B cell (primary cell): ENCODE results near the gene KMT2D. TPM values are rescaled to one million over a fixed set of nuclear protein-coding genes. Genes with fewer than 3 reads are reported as not detected.

ENCODE experiments used
- ATAC-seq: fragments of 200-7000 bp; cut with Tn5 transposase; one replicate; pipeline ENCODE4 v1.10.0; 2021; ENCODE audit warnings: low read depth, mild to moderate bottlenecking, moderate number of reproducible peaks, moderate library complexity
- CTCF ChIA-PET: fragments of 350-600 bp; sonication (Branson Sonifier 250); formaldehyde crosslinking; loops from one replicate; lab custom pipeline; 2021; ENCODE audit warnings: antibody characterized with exemption, inconsistent platforms; lab: Charles Lee
- POLR2A ChIA-PET: fragments of 350-600 bp; sonication (Branson Sonifier 250); formaldehyde crosslinking; loops from one replicate; lab custom pipeline; 2021; ENCODE audit warnings: antibody characterized with exemption; lab: Charles Lee
- DNase-seq: peaks from one replicate; pipeline ENCODE4 v3.0.0; 2013
- H2AFZ ChIP-seq: 2 replicates; pipeline ENCODE4 v1.6.1; 2012; ENCODE audit warnings: mild to moderate bottlenecking, low read depth, low read length; ENCODE audit not compliant: insufficient read depth, poor library complexity, severe bottlenecking
- H3K27ac ChIP-seq, 2 donors: 1 replicate in 1 of 2; 2 replicates in 1 of 2; pipeline ENCODE4 v1.5.1; 2012 to 2013; ENCODE audit warnings: low read length in 2 of 2, mild to moderate bottlenecking in 2 of 2, moderate library complexity in 1 of 2
- H3K27me3 ChIP-seq, 4 experiments: fragments of 200-600 bp in 1 of 4; sonication (generic) in 1 of 4; replicated peaks in 1 of 4; 1 replicate in 2 of 4; 2 replicates in 2 of 4; pipeline versions ENCODE4 v1.6.1 to v1.7.0; 2013 to 2016; ENCODE audit warnings: low read length in 3 of 4, mild to moderate bottlenecking in 2 of 4, mixed read lengths in 1 of 4, moderate library complexity in 1 of 4; ENCODE audit not compliant: insufficient read depth in 4 of 4, control insufficient read depth in 3 of 4; ENCODE audit errors: control extremely low read depth in 1 of 4
- H3K36me3 ChIP-seq, 2 experiments: replicated peaks in 1 of 2; 1 replicate in 1 of 2; 2 replicates in 1 of 2; pipeline versions ENCODE4 v1.6.1 to v1.7.1; 2013; ENCODE audit warnings: low read length in 1 of 2; ENCODE audit not compliant: insufficient read depth in 2 of 2, control insufficient read depth in 1 of 2; ENCODE audit errors: control extremely low read depth in 1 of 2, extremely low read depth in 1 of 2
- H3K4me1 ChIP-seq, 2 donors: fragments of 200-600 bp in 1 of 2; sonication (generic) in 1 of 2; 1 replicate in 1 of 2; 2 replicates in 1 of 2; pipeline versions ENCODE4 v1.5.1 to v1.6.1; 2013 to 2017; ENCODE audit warnings: low read length in 2 of 2; ENCODE audit not compliant: control insufficient read depth in 2 of 2, insufficient read depth in 2 of 2
- H3K4me2 ChIP-seq: replicated peaks from 2 replicates; pipeline ENCODE3; 2012; ENCODE audit warnings: mild to moderate bottlenecking, low read depth, low read length; ENCODE audit not compliant: poor library complexity, severe bottlenecking
- H3K4me3 ChIP-seq, 5 experiments: fragments of 200-600 bp in 1 of 5; sonication (generic) in 1 of 5; 1 replicate in 3 of 5; 2 replicates in 2 of 5; pipeline versions ENCODE4 v1.5.1 to v1.7.0; 2011 to 2016; ENCODE audit warnings: low read length in 4 of 5, mild to moderate bottlenecking in 4 of 5, low read depth in 2 of 5, control low read depth in 1 of 5, moderate library complexity in 1 of 5; ENCODE audit not compliant: insufficient read depth in 1 of 5; ENCODE audit errors: control extremely low read depth in 1 of 5, extremely low read depth in 1 of 5
- H3K79me2 ChIP-seq: fragments of 200-600 bp; sonication (generic); one replicate; pipeline ENCODE4 v1.6.0; 2016; ENCODE audit warnings: low read length; ENCODE audit not compliant: control insufficient read depth, insufficient read depth
- H3K9ac ChIP-seq: fragments of 200-600 bp; sonication (generic); 2 replicates; pipeline ENCODE4 v1.6.1; 2017; ENCODE audit warnings: mild to moderate bottlenecking, low read length, moderate library complexity
- H3K9me3 ChIP-seq, 3 donors: one replicate each; pipeline versions ENCODE4 v1.6.1 to v1.7.1; 2013; ENCODE audit warnings: low read length in 2 of 3; ENCODE audit not compliant: control insufficient read depth in 2 of 3, insufficient read depth in 1 of 3; ENCODE audit errors: control extremely low read depth in 1 of 3
- H4K20me1 ChIP-seq: 2 replicates; pipeline ENCODE4 v1.6.0; 2012; ENCODE audit warnings: mild to moderate bottlenecking, low read length; ENCODE audit not compliant: insufficient read depth, control insufficient read depth, poor library complexity, severe bottlenecking
- H3K27ac Mint-ChIP-seq: one replicate; pipeline ENCODE4 v1.8.0; 2021; ENCODE audit warnings: mixed read lengths
- H3K27me3 Mint-ChIP-seq: one replicate; pipeline ENCODE4 v1.8.0; 2021; ENCODE audit warnings: mixed read lengths
- H3K4me1 Mint-ChIP-seq: one replicate; pipeline ENCODE4 v1.8.0; 2021; ENCODE audit warnings: mixed read lengths
- H3K4me3 Mint-ChIP-seq: one replicate; pipeline ENCODE4 v1.8.0; 2021; ENCODE audit warnings: mixed read lengths
- H3K9me3 Mint-ChIP-seq: one replicate; pipeline ENCODE4 v1.8.0; 2022; ENCODE audit warnings: mixed read lengths; ENCODE audit not compliant: insufficient read depth
- EZH2 ChIP-seq: IDR thresholded peaks from 2 replicates; pipeline ENCODE4 v1.6.1; 2012; ENCODE audit warnings: borderline replicate concordance, low read depth, mild to moderate bottlenecking, moderate library complexity, low read length; ENCODE audit not compliant: insufficient read depth, poor library complexity, severe bottlenecking
- WGBS: methylation state at CpG from one replicate; pipeline ENCODE4 v1.1.5; 2013; ENCODE audit warnings: missing lambda C conversion rate; ENCODE audit not compliant: insufficient coverage; 5-methylcytosine and 5-hydroxymethylcytosine counted together
- intact Hi-C: fragments of 100-400 bp; cut with micrococcal nuclease; formaldehyde crosslinking; loops from one replicate; pipeline ENCODE4 v1.10.0; 2022
- polyA plus RNA-seq: library from polyadenylated mRNA; depleted of rRNA; stranded (reverse); fragments of >200 nt; gene quantifications from 2 replicates; pipeline ENCODE4 v1.2.3, GENCODE V29; 2012
- total RNA-seq, 2 donors: library from RNA; stranded (reverse); fragments of 120-200 nt in 1 of 2; gene quantifications; 1 replicate in 1 of 2; 2 replicates in 1 of 2; pipeline versions ENCODE4 v1.2.3 to v1.2.4, GENCODE V29; 2013 to 2022
- TF ChIP-seq, protein P1 (sequence below): fragments of 200-600 bp; IDR thresholded peaks from one replicate; pipeline ENCODE4 v1.8.0; 2022; ENCODE audit warnings: antibody characterized with exemption, mild to moderate bottlenecking

The KMT2D gene
- total and polyA plus RNA-seq, 2 donors (not counting 1 experiment from before 2014, with no cell fraction given), result 64.0 to 179 TPM

DNA sequence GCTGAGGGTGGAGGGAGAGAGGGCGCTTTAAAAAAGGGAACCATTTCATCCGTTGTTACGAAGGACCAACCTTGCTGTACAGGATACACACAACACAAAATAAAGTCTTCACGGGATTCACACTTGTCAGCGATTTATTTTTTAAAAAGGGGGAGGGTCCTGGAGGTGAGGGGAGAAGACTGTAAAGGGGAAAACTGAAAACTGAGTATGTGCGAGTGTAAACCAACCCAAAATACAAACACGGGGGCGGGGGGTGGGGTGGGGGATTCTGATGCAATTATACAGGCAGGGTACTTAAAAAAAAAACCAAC is 41.5 kb downstream of the KMT2D start:
- Histone ChIP-seq H3K9me3 (no peaks in the 10 kb centered on the region), H3K4me1 (peaks cover 18 to 21% of the 10 kb centered on the region in 2 donors), H3K27me3 (no peaks in the 10 kb centered on the region), H3K27ac (peak overlapping the region; percentile 95 to 99), H4K20me1 (peaks cover 5% of the 10 kb centered on the region), H3K9ac (peak overlapping the region; percentile 91), H3K4me2 (peak overlapping the region; percentile 85), H3K79me2 (peaks cover 43% of the 10 kb centered on the region), H3K36me3 (peaks cover 0 to 32% of the 10 kb centered on the region in 2 experiments), H2AFZ (peak overlapping the region; percentile 67), H3K4me3 (peak overlapping the region; percentile 79 to 88 (median 86))
- ATAC-seq (peak; percentile 52), DNase-seq (no peak)
- Mint-ChIP-seq H3K4me1 (peaks cover 29% of the 10 kb centered on the region), H3K27me3 (no peaks in the 10 kb centered on the region), H3K9me3 (no peaks in the 10 kb centered on the region), H3K4me3 (peak overlapping the region; percentile 91), H3K27ac (peak overlapping the region; percentile 98)
- POLR2A ChIA-PET, result interaction anchor here (0.7 to 1.9 kb wide), 4 partner anchors 9 to 37 kb away, joined by 3 to 19 read pairs (median 4); no protein-coding TSS in a partner anchor
- TF ChIP-seq, protein P1, sequence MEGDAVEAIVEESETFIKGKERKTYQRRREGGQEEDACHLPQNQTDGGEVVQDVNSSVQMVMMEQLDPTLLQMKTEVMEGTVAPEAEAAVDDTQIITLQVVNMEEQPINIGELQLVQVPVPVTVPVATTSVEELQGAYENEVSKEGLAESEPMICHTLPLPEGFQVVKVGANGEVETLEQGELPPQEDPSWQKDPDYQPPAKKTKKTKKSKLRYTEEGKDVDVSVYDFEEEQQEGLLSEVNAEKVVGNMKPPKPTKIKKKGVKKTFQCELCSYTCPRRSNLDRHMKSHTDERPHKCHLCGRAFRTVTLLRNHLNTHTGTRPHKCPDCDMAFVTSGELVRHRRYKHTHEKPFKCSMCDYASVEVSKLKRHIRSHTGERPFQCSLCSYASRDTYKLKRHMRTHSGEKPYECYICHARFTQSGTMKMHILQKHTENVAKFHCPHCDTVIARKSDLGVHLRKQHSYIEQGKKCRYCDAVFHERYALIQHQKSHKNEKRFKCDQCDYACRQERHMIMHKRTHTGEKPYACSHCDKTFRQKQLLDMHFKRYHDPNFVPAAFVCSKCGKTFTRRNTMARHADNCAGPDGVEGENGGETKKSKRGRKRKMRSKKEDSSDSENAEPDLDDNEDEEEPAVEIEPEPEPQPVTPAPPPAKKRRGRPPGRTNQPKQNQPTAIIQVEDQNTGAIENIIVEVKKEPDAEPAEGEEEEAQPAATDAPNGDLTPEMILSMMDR, result no peak
- TF ChIP-seq EZH2, result no peak
- intact Hi-C loops, result loop anchor here (2.0 kb wide), 1 partner anchor 348 kb away; the partner anchor contains the start of gene SPATS2
- CTCF ChIA-PET, result interaction anchor here (0.7 to 3.2 kb wide), 10 partner anchors 11 to 166 kb away, joined by 3 to 27 read pairs (median 4); partner anchors contain the start of gene LMBR1L
- WGBS, result no CpG with 5 or more reads among the region's 8 CpGs
